GM19193 (cell line): ENCODE results near the gene MAB21L4.

ENCODE experiments used
- POLR2A ChIP-seq: IDR thresholded peaks from 4 replicates; pipeline ENCODE4 v1.6.1; 2011; ENCODE audit not compliant: insufficient read depth, insufficient read length; ENCODE audit errors: extremely low read depth

The MAB21L4 gene

DNA sequence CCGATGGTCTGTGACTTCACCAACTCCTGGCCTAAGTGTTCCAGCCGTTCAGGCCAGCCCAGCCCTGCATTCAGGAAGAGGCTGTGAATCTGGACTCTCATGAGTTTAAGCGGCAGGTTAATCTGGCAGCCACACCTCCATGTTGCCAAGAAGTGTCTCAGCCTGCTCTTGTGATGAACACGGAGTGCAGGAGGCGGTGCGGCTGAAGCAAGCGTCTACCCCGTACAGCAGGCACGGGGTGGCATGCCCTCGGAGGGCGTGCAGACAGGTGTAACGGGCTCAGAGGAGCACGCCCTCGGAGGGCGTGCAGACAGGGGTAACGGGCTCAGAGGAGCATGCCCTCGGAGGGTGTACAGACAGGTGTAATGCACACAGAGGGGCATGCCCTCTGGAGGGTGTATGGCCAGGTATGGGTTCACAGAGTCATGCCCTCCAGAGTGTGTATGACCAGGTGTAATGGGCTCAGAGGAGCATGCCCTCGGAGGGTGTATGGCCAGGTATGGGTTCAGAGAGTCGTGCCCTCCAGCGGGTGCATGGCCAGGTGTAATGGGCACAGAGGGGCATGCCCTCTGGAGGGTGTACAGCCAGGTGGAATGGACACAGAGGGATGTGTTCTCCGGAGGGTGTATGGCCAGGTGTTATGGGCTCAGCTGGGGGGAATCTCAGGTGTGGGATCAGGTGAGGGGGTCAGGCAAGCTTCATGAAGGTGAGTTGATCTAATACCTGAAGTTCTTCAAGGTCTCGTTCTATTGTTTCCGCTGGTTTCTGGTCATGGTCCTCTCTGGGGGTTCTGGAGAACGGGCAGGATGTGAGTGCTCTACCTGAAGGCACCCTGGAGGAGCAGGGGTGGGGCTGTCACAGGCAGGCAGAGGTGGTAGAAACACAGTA is 32.8 kb upstream of the MAB21L4 start:
- no peak for TF ChIP-seq POLR2A

DNA sequence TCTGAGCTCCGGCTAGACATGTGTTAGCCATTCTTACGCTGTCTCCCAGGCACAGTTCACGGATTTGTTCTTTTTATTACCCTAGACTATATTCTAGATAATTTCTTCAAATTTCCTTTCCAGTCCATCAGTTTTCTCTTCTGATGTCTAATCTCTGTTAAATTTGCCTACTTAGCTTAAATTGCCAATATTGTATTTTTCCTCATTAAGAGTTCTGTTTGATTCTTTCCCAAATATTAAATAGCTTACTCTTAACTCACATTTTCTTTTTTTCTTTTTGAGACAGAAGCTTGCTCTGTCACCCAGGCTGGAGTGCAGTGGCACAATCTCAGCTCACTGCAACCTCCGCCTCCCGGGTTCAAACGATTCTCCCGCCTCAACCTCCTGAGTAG is 31.4 kb upstream of the MAB21L4 start:
- no peak for TF ChIP-seq POLR2A

DNA sequence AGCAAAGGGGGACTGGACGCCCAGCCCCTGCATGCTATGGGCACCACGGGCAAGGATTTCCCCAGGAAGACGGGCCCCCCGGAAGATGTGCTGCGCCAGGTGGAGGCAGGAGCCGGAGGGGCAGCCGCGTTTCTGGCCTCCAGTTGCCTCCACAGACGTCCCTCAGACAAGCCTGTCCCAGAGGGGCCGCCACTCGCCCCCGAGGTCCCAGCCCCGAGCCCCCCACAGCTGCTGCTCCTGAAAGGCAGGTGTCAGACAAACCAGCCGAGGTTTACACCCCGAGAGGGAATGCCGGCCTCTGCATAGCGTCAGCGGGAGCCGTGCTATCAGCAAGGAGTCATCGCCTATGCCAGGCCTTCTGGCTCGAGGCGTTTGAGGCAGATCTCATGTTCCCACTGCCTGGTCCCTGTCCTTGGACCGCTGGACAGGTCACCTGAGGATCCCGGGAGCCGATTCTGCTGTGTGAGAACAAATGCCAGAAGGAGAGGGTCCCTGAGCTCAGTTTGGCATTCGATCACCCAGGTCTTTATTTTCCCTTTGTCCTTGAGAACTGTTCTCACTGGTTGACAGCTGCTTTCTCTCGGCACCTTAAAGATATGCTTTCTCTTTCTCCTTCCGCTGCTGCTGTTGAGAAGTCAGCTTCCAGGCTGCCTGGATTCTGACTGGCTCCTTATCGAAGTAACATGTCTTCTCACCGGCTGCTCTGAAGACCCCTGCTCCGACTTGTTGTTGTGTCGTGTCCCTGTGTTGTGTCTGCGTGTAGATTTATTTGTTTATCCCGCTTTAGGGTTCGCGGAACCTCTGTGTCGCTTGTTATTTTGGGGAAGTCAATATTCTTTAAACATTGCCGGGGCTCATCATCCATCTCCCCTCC is 30.8 kb upstream of the MAB21L4 start:
- no peak for TF ChIP-seq POLR2A

DNA sequence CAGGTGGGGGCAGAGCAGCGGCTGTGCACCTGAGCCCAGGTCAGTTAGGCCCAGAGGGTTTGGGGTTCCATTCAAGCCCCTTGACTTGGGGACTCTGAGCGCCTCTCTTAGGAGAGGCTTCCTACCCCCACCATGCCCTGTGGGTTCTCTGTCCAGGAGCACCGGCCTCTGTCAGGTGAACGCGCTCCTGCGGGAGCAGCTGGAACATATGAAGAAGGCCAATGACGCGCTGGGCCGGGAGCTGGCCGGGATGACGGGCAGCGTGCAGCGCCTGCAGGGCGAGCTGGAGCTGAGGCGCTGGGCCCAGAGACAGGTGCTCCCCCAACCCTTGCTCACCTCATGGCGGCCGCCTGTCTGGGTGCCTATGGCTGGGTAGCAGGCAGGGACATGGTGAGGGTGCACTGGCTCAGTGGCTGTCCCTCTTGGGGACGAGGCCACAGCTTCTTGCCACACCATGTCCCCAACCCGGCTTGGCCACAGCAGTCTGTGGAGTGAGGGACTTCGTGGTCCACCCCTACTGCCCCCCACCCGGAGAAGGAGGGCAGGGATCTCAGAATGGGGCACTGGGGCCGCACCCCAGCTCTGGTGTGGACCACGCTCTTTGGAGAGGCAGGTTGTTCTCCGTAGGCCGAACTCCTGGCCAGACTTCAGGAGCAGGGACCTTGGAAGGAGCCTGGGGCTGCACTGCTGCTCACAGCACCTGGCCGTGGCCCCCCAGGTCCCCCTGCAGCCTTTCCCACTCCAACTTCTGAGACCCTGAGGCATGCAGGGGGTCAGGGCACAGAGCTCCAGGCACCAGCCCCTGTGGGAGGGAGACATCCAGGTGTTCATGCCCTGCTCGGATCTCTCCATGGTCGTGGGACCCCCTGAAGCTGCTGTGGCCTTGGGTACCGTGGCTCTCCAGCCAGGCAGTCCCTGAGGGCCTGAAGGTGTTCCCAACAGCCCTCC is 29.9 kb upstream of the MAB21L4 start:
- no peak for TF ChIP-seq POLR2A

DNA sequence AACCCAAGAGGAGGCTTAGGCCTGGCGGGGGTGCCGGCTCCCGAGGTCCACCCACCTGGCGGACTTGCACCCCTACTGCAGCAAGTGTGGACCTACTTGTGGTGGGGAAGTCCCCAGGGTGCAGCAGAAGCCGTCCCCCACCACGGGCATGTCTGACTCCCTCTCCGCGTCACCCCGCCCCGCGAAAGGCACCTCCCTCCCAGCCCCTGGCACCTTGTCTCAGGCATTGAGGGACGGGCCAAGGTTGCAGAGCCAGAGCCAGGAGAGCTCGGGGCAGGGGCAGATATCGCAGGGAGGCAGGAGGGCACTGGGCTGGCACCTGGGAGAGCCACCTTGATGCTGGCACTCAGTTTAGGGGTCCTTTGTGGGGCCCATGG is 29.2 kb upstream of the MAB21L4 start:
- no peak for TF ChIP-seq POLR2A

DNA sequence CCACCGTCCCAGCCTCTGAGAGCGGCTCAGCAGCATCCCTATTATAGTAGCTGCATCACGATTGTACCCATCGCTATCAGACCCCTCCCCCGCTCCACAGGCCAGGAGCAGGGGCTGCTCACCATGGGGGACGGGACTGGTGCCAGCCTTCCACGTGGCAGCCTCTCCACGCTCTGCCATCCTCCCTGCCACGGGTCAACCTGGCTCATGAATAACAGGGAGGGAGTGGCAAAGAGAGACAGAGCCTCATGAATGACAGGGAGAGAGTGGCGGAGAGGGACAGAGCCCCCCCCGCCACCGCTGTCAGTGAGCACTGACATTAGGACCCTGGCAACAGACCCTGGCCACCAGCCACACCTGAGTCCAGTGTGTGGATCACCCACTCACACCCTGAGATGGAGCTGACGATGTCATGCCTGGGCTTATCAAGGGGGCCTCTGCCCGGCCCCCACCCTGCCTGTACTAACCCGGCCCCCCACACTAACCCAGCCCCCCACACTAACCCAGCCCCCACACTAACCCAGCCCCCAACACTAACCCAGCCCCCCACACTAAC is 27.1 kb upstream of the MAB21L4 start:
- no peak for TF ChIP-seq POLR2A

DNA sequence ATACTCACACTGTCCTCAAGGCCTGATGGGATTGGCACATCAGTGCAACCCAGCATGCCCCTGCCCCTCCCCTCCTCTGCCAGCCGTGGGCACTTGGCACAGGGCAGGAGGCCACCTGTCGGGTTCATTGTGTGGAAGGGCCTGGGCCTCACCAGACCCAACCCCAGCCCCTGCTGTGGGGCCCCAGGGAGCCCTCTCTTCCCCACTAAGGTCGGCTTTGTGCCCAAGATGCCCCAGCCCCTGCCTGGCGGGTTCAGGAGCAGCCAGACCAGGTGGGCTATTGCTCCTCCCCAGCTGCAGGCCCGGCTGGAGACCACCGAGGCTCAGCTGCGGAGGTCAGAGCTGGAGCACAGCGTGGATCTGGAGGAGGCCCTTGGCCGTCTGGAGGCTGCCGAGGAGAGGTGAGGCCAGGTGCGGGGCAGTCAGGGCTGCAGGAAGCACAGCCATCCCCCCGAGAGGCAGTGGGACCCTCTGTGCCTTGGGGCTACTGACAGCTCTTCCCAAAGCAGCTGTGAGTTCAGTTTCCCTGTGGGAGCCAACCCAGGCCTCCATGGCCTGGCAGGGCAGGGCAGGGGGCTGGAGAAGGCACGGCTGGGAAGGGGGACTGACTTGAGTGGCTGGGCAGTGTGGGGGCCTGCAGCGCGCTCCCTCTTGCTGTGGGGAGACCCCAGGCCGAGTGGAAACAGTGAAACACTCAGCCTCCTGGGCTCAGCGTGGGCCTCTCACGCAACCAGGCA is 26.5 kb upstream of the MAB21L4 start:
- TF ChIP-seq POLR2A = no peak

DNA sequence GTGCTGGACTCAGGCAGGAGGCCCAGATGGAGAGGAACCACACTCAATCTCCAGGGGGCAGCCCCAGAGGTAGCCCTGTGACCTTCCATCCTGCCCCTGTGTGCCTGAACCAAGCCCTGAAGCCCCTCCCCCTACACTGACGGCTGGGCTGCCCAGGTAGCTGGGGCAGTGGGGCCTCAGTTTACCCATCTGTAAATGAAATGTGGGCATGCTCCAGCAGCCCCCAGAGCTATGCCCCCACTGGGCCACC is 26.0 kb upstream of the MAB21L4 start:
- no peak for TF ChIP-seq POLR2A

DNA sequence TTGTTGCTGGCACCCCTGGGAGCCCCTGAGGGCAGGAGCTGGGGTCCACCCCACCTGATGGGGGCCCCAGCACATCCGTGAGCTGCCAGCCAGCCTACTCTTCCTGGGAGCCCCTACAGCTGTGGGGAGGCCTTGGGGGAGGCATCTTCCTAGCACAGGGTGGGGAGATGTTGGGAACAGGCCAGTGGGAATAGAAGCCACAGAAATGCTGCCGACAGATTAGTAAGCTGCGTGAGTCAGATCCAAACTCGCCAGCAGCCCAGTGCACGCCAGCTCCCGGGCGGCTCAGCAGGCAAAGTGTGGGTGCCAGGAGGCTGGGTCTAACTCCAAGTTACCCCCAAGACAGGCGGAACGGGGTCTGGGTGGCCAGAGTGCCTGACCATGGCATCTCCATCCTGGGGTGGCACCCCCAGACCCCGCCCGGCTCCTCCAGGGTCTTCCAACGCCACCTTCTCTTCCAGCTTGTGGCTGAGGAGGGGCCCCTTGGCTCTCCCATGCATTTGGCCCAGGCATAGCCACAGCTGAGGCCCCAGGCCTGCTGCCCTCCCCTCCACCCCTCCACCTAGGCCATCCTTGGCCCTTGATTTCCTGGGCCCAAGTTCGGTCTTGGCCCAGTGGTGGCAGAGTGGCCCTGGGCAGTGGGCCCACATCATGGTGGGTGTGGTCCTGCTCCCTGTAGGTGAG is 25.5 kb upstream of the MAB21L4 start:
- no peak for TF ChIP-seq POLR2A

DNA sequence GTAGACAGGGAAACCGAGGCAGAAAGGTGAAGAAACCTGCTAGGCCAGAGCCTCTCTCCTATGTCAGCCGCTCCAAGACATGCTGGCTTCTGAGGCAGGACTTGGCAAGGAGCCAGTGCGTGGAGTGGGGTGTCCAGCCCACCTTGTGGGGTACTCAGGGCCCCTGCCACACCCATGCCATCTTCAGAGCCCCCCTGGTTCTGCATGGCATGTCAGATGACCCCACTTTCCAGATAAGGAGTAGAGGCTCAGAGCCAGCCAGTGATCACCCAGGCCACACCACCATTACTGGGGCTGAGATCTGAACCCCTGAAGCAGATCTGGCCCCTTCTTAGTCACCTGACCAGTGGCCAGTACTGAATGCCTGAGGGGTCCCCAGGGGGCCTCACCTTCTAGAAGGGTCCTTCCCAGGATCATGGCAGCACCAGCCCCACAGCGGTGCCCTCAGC is 24.9 kb upstream of the MAB21L4 start:
- no peak for TF ChIP-seq POLR2A

DNA sequence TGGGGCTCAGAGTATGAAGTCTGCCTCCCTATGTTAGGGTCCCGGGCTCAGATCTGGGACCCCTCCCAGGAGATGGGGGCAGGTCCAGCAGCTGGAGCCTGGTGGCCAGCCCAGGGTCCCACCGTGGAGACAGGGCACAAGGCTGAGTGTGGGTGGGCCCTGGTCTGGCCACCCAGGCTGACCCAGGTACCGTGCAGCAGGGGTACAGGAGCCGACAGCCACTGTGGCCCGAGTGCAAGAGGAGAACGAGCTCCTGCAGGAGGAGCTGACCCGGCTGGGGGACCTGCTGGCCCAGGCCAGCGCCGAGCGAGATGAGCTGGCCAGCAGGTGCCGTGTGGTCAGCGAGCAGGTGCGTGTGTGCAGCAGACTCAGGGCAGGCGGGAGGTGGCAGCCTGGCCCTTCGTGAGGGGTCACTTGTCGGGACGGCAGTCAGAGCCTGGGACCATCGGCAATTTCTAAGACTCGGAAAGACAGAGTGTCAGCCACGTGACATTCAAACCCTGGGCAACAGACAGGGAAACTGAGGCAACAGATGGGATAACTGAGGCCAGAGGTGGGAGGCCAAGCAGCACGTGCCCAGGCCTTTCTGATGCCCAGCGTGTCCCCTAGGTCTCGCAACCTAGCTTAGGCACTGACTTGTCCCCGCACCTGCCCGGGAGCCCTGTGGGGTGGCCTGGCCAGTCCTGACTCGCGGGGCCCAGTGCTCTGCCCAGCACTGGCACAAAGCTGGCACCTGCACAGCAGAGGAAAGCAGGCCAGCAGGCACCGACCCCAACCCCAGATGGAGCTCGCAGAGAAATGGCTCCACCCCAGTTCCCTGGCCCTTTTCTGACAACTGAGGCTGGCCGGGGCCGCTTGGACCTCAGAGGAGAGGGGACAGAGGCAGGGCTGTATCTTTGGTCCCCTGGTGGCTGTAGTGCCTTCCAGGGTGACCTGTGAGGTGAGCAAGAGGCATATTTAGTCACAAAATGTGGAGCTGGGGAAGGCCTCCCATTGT is 24.1 kb upstream of the MAB21L4 start:
- TF ChIP-seq POLR2A = no peak

DNA sequence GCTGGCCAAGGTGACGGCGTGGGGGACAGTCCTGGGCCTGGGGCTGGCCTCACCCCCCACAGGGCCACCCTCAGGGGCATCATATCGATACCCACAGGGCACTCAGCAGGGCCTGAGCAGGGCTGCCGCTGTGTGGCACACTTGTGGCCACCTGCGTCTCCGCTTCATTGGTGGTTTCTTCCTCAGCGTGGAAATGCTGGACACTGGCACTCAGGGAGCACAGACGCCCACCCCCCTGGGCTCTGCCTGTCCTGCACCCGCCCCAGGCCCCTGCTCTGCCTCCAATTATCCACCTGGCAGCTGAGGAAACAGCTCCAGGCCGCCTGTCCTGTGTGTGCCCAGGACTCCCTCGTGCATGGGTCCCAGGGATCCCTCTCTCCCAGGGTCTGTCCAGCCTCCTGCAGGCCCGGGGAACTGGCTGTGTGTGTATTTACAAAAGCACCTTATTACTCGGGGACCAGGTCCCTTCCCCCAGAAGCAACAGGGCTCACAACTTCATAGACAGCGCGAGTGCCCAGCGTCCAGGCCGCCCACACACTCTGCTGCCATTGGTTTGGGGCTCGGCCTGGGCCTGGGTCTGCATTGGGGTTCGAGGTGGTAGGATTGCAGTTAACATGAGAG is 23.3 kb upstream of the MAB21L4 start:
- TF ChIP-seq POLR2A = no peak
